Brain microvascular endothelial cell (primary cell): ENCODE results near the gene NLRC3.

Experiments
- DNase-seq: peaks from one replicate; pipeline ENCODE4 v3.0.0-alpha.2; 2020
- H3K27ac ChIP-seq: fragments of 250-450 bp; sonication (Bioruptor Pico); 2 replicates; pipeline ENCODE4 v1.5.1; 2020; ENCODE audit warnings: mild to moderate bottlenecking, moderate library complexity
- H3K27me3 ChIP-seq: fragments of 250-450 bp; sonication (Bioruptor Pico); replicated peaks from 2 replicates; pipeline ENCODE4 v1.5.1; 2020; ENCODE audit warnings: mild to moderate bottlenecking
- H3K36me3 ChIP-seq: fragments of 250-450 bp; sonication (Bioruptor Pico); replicated peaks from 2 replicates; pipeline ENCODE4 v1.5.1; 2020; ENCODE audit warnings: mild to moderate bottlenecking
- H3K4me3 ChIP-seq: 2 replicates; pipeline ENCODE4 v1.5.1; 2011; ENCODE audit warnings: low read depth, mild to moderate bottlenecking, control low read depth, low read length, moderate library complexity
- in situ Hi-C: cut with HindIII; loops from 2 replicates; pipeline ENCODE4 v1.10.0; 2017; ENCODE audit warnings: low sequenced_read_pairs, low pct_ligation_motif_present
- TF ChIP-seq, protein P1 (sequence below): IDR thresholded peaks from 2 replicates; pipeline ENCODE4 v1.5.1; 2011; ENCODE audit warnings: low read depth, mild to moderate bottlenecking, moderate library complexity, low read length, control low read depth, inconsistent platforms; ENCODE audit errors: missing control alignments

Gene NLRC3

DNA sequence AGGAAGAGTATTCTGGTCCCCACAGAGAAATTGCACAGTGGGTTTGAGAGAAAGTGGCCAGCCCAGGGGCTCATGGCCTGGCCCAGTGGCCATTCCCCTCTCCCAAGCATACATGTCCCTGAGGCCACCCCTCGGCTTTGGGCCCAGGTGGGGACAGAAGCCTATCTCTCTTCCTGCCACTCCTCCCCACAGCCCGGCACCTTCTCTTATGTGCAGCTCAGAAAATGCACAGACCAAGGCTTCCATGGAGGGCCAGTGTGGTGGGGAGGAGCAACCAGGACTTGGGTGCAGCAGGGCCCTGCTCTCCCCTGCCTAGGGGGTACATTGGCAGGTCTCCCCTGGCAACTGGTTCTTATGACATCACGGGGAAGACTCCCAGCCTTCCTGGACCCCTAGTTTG, 82.0 kb downstream of the NLRC3 start, which contains the start of gene C16orf90:
C16orf90 (minus strand) TSS at position 314 of the 400 bp plus-strand sequence; CDS start at position 246, 68 bp downstream.
- no peaks in the 10 kb centered on the region for H3K27me3 ChIP-seq
- no peak for DNase-seq
- H3K4me3 ChIP-seq, result no peak within 1 kb of the TSS
- H3K27ac ChIP-seq, result no peak within 1 kb of the TSS
- H3K36me3 ChIP-seq, result no peaks in the 10 kb centered on the region
- in situ Hi-C loops, result no loop called here
- TF ChIP-seq, protein P1, sequence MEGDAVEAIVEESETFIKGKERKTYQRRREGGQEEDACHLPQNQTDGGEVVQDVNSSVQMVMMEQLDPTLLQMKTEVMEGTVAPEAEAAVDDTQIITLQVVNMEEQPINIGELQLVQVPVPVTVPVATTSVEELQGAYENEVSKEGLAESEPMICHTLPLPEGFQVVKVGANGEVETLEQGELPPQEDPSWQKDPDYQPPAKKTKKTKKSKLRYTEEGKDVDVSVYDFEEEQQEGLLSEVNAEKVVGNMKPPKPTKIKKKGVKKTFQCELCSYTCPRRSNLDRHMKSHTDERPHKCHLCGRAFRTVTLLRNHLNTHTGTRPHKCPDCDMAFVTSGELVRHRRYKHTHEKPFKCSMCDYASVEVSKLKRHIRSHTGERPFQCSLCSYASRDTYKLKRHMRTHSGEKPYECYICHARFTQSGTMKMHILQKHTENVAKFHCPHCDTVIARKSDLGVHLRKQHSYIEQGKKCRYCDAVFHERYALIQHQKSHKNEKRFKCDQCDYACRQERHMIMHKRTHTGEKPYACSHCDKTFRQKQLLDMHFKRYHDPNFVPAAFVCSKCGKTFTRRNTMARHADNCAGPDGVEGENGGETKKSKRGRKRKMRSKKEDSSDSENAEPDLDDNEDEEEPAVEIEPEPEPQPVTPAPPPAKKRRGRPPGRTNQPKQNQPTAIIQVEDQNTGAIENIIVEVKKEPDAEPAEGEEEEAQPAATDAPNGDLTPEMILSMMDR, result no peak

DNA sequence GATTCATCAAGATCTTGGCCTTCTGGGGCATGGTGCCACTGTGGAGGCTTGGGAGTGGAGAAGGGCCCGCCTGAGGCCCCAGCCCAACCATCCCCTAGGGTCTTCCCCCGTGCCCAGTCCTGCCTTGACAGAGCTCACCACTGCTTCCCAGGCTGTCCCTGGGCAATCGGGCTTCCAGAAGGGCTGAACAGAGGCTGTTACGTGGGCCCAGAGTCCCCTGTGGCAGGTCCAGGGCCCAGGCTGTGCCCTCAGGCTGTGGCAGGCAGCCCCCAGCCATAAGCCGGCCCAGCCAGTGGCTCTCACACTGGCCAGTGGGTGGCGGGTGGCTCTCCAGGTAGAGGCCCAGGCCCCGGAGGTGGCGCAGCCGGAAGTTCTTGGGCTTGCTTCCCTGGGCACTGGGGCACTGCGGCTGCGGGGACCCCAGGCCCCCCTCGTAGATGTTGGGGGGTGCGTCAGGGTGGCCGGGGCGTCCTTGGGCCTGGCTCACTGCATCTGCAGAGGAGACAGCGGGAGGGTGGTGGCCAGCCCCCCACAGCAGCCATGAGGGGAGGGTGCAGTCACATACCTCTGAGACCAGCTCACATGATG, 82.7 kb downstream of the NLRC3 start:
- in situ Hi-C loops, result no loop called here
- DNase-seq, result no peak
- H3K27ac ChIP-seq, result no peak overlapping the region
- H3K4me3 ChIP-seq, result no peak overlapping the region
- H3K27me3 ChIP-seq, result no peaks in the 10 kb centered on the region
- no peaks in the 10 kb centered on the region for H3K36me3 ChIP-seq
- TF ChIP-seq, protein P1, result no peak

DNA sequence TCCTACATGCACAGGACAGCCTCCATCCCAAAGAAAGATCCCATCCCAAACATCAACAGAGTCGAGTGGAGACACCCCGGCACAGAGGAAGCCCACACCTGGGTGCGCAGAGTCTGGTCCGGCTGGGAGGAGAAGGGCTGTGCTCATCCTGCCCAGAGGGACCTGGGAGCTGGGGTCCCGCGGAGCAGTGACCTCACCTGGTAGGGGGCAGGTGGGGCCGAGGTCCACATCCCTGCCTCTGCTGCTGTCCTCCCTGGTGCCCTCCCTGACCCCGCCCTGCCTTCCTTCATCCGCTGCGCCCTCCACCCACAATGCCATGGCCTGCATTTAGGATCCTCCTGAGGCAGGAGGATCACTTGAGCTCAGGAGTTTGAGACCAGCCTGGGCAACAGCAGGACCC, 84.8 kb downstream of the NLRC3 start:
- in situ Hi-C loops, result no loop called here
- H3K36me3 ChIP-seq, result no peaks in the 10 kb centered on the region
- H3K4me3 ChIP-seq, result no peak overlapping the region
- TF ChIP-seq, protein P1, result no peak
- no peaks in the 10 kb centered on the region for H3K27me3 ChIP-seq
- H3K27ac ChIP-seq, result no peak overlapping the region
- no peak for DNase-seq

DNA sequence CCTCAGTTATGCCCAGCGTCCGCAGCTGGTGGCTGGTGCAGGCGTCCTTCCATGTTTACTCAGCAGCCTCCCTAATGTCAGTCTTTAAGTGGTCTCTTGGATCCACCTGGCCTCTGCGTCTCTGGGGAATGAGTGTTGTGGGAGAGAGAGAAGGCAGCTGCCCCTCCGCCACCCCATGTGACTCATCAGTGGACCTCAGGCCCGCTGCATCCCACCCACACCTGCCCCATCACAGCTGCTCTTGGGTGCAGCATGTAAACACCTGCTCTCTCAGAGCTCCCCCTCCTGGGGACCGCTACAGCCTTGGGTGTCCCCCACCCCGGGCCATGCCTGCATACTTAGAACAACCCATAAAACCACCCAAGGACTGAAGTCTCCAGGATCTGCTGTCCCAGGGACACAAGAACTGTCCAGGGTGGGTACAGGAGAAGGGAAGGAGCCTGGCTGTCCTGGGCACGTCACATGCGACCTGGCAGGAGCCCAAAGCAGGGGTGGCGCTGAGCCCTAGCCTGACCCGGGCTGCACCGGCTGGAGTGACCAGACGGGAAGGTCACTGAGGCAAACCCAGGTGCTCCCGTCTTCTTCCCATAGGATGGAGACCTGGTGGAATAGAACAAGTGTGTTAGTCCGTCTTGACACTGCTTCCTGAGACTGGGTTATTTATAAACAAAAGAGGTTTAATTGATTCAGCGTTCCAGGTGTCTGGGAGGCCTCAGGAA, 86.1 kb downstream of the NLRC3 start:
- TF ChIP-seq, protein P1, result no peak
- no peak overlapping the region for H3K4me3 ChIP-seq
- no peaks in the 10 kb centered on the region for H3K27me3 ChIP-seq
- no peak for DNase-seq
- H3K27ac ChIP-seq, result no peak overlapping the region
- no peaks in the 10 kb centered on the region for H3K36me3 ChIP-seq
- in situ Hi-C loops, result no loop called here
